ENCODE data around the gene WDR88. TPM values are rescaled to one million over a fixed set of nuclear protein-coding genes. Genes with fewer than 3 reads are reported as not detected.

Gene WDR88
- total and polyA plus RNA-seq, 2 of the 8 experiments (the other 6 are each of a cell fraction or from before 2014, with no cell fraction given), result not detected

- no peak overlapping the region for H2BK15ac ChIP-seq (ENCODE audit: low read length)
- ChIA-PET POLR2A (ENCODE audit: partially characterized antibody) (interaction anchor here (1.0 kb wide), 1 partner anchor 20 kb away, joined by 3 read pairs; no protein-coding TSS in a partner anchor), CTCF (ENCODE audit: partially characterized antibody) (interaction anchor here (0.6 kb wide), 1 partner anchor 1588 kb away, joined by 3 read pairs; no protein-coding TSS in a partner anchor)
- no peak overlapping the region for H3K56ac ChIP-seq (replicated peaks; ENCODE audit: insufficient read length, low read depth, low read length)
- no peak overlapping the region for H2BK20ac ChIP-seq (ENCODE audit: low read length)
- no peak overlapping the region for H3K4ac ChIP-seq (replicated peaks; ENCODE audit: insufficient read length, low read depth, low read length)
- H2BK5ac ChIP-seq (ENCODE audit: low read depth, low read length), result no peak overlapping the region
- peaks cover 3% of the 10 kb centered on the region; the same call in 1 of the 2 replicates for H3K79me1 ChIP-seq (ENCODE audit: low read depth, low read length)
- H2BK12ac ChIP-seq (ENCODE audit: low read depth, low read length), result no peak overlapping the region
- no peak overlapping the region for H3K9ac ChIP-seq (replicated peaks in 1 of 4; ENCODE audit: extremely low read depth in 1 of 4, low read depth in 3 of 4, low read length in 3 of 4)
- H4K5ac ChIP-seq (ENCODE audit: insufficient read length, low read depth, low read length), result no peak overlapping the region
- DNase-seq (ENCODE audit: low read depth in 1 of 2, low spot score in 2 of 2), result no peak
- H3K4me1 ChIP-seq (replicated peaks in 1 of 4; ENCODE audit: control insufficient read depth in 3 of 4, insufficient read depth in 4 of 4, low read length in 3 of 4), result peaks cover 0 to 2% (median 0%) of the 10 kb centered on the region in 4 experiments; a peak in 1 of 7 replicates
- no peak overlapping the region for H3K4me2 ChIP-seq (ENCODE audit: insufficient read depth in 1 of 2, low read depth in 2 of 2, low read length in 2 of 2)
- TF ChIP-seq GABPA (IDR thresholded peaks at IDR 0.05; ENCODE audit: borderline replicate concordance, insufficient read depth, low read length) (no peak), RBBP5 (IDR thresholded peaks at IDR 0.05; ENCODE audit: borderline replicate concordance, low read depth, low read length) (no peak), ATF2 (IDR thresholded peaks at IDR 0.05; ENCODE audit: low read length) (no peak), EGR1 (IDR thresholded peaks at IDR 0.05; ENCODE audit: borderline replicate concordance, low read depth, low read length) (no peak), POLR2A (IDR thresholded peaks at IDR 0.05; ENCODE audit: control extremely low read depth in 1 of 2, low read depth in 2 of 2, low read length in 2 of 2) (no peak), TEAD4 (IDR thresholded peaks at IDR 0.05; ENCODE audit: low read depth, low read length) (no peak)
- peaks cover 0 to 3% of the 10 kb centered on the region in 2 experiments; a peak in 1 of 4 replicates for H3K79me2 ChIP-seq (ENCODE audit: control insufficient read depth in 1 of 2, insufficient read depth in 2 of 2, low read length in 2 of 2)
- H4K8ac ChIP-seq (ENCODE audit: extremely low read depth, insufficient read depth, low read length), result no peak overlapping the region
- 100% methylated on average over 1 of the region's 1 CpG; no CpG with 5 or more reads in 1 of the 2 experiments for WGBS, 2 experiments (ENCODE audit: extremely low coverage in 1 of 2, insufficient coverage in 1 of 2, insufficient read length in 1 of 2, insufficient replicate concordance in 2 of 2, low coverage in 1 of 2, low lambda C conversion rate in 2 of 2, missing lambda C conversion rate in 1 of 2)
- no peak overlapping the region for H3K27ac ChIP-seq (ENCODE audit: low read depth, low read length)
- no peak overlapping the region for H3K4me3 ChIP-seq (ENCODE audit: extremely low read depth in 1 of 4, insufficient read depth in 2 of 4, low read depth in 3 of 4, low read length in 4 of 4)
- H2AK5ac ChIP-seq (ENCODE audit: low read depth, low read length), result no peak overlapping the region
- H2AFZ ChIP-seq (ENCODE audit: low read length), result no peak overlapping the region
- H3K23me2 ChIP-seq (ENCODE audit: low read depth, low read length), result peaks cover 1% of the 10 kb centered on the region; the same call in 1 of the 2 replicates
- no peak overlapping the region for H3K18ac ChIP-seq (ENCODE audit: extremely low read depth, low read length)
- H3K14ac ChIP-seq (ENCODE audit: insufficient read length), result no peak overlapping the region
- no peak overlapping the region for H4K91ac ChIP-seq (replicated peaks; ENCODE audit: insufficient read length, low read length)
- peaks cover 0 to 3% of the 10 kb centered on the region in 2 experiments for H4K20me1 ChIP-seq (replicated peaks in 1 of 2; ENCODE audit: control insufficient read depth in 1 of 2, insufficient read depth in 2 of 2, low read length in 2 of 2)
- no peak overlapping the region for H2BK120ac ChIP-seq (replicated peaks; ENCODE audit: low read depth, low read length)
- H3K23ac ChIP-seq (ENCODE audit: insufficient read length), result no peak overlapping the region
- peaks cover 3 to 10% (median 3%) of the 10 kb centered on the region in 4 experiments; a peak in 6 of 8 replicates for H3K36me3 ChIP-seq (ENCODE audit: control insufficient read depth in 2 of 4, insufficient read depth in 4 of 4, low read length in 3 of 4)
- no peaks in the 10 kb centered on the region for H3K27me3 ChIP-seq (replicated peaks in 1 of 4; ENCODE audit: control insufficient read depth in 3 of 4, extremely low read depth in 1 of 4, insufficient read depth in 3 of 4, low read length in 3 of 4)
- no peak for FAIRE-seq
- H3K9me3 ChIP-seq (ENCODE audit: insufficient read depth in 2 of 2, low read depth in 1 of 2, low read length in 1 of 2), result no peaks in the 10 kb centered on the region
These were observed 45.0 kb upstream of the WDR88 start for GRCh38 chr19:33086955-33087354.

Measured in H1 (cell line).